Heart right ventricle (tissue), 16 donors: Measurements from ENCODE around the gene CCDC192. TPM values are rescaled to one million over a fixed set of nuclear protein-coding genes. Genes with fewer than 3 reads are reported as not detected.
A peak's percentile ranks its signal among the peaks of the same experiment; 100 is the strongest.

Source experiments
- ATAC-seq, 8 donors: fragments of 200-7000 bp; cut with Tn5 transposase; one replicate each; pipeline ENCODE4 v1.9.1; 2020; ENCODE audit warnings: mild to moderate bottlenecking in 8 of 8, moderate library complexity in 8 of 8, moderate number of reproducible peaks in 1 of 8
- DNase-seq, 2 donors: peaks; one replicate each; pipeline ENCODE4 v3.0.0-alpha.2; 2020
- H3K27ac ChIP-seq, 10 donors: fragments of 200-600 bp; sonication (generic) in 2 of 10; one replicate each; pipeline versions ENCODE4 v1.5.0 to v1.8.0; 2020 to 2022; ENCODE audit warnings: mild to moderate bottlenecking in 3 of 10
- H3K27me3 ChIP-seq, 7 donors: fragments of 200-600 bp; one replicate each; pipeline ENCODE4 v1.8.0; 2021 to 2022; ENCODE audit warnings: mild to moderate bottlenecking in 2 of 7
- H3K36me3 ChIP-seq, 9 donors: fragments of 200-600 bp; sonication (generic) in 1 of 9; one replicate each; pipeline versions ENCODE4 v1.5.0 to v1.8.0; 2020 to 2022; ENCODE audit warnings: mild to moderate bottlenecking in 2 of 9
- H3K4me1 ChIP-seq, 9 donors: fragments of 200-600 bp; sonication (generic) in 1 of 9; one replicate each; pipeline versions ENCODE4 v1.5.0 to v1.8.0; 2020 to 2022; ENCODE audit warnings: mild to moderate bottlenecking in 4 of 9
- H3K4me3 ChIP-seq, 10 donors: fragments of 200-600 bp; sonication (generic) in 2 of 10; one replicate each; pipeline versions ENCODE4 v1.5.0 to v1.8.0; 2020 to 2022; ENCODE audit warnings: mild to moderate bottlenecking in 7 of 10, moderate library complexity in 2 of 10
- H3K9me3 ChIP-seq, 11 donors: fragments of 200-600 bp in 10 of 11; sonication (generic) in 2 of 11; one replicate each; pipeline versions ENCODE4 v1.5.0 to v1.8.0; 2013 to 2022; ENCODE audit warnings: mild to moderate bottlenecking in 2 of 11, control low read depth in 1 of 11, moderate library complexity in 1 of 11
- CTCF ChIP-seq, 9 donors: fragments of 200-600 bp; sonication (generic) in 2 of 9; IDR thresholded peaks; one replicate each; pipeline versions ENCODE4 v1.5.0 to v1.8.0; 2021 to 2022; ENCODE audit warnings: antibody characterized with exemption in 9 of 9, mild to moderate bottlenecking in 5 of 9, moderate library complexity in 1 of 9
- WGBS, 2 donors: extraction: QIAGEN DNeasy Blood & Tissue Kit; methylation state at CpG; one replicate each; pipeline ENCODE4 v1.1.7; 2013; ENCODE audit warnings: inconsistent platforms in 1 of 2; 5-methylcytosine and 5-hydroxymethylcytosine counted together
- intact Hi-C, 10 donors: fragments of 100-400 bp; cut with DNase I; formaldehyde crosslinking; loops; one replicate each; pipeline versions ENCODE4 v1.11.1 to v1.14.2; 2022
- polyA plus RNA-seq, 2 donors: library from polyadenylated mRNA; stranded (reverse); fragments of 200-250 nt; gene quantifications; one replicate each; pipeline ENCODE4 v1.2.3, GENCODE V29; 2013
- total RNA-seq, 10 donors: library from RNA; stranded (reverse); fragmentation: NEBNext Ultra II Directional in 3 of 10; extraction: Animal tissue kit (Norgen Biotek cat#: 25700) in 3 of 10; gene quantifications; one replicate each; pipeline versions ENCODE4 v1.2.1 to v1.2.4, GENCODE V29; 2021 to 2023
- donor health status: Arrhythmogenic right ventricular cardiomyopathy.
- donor health status: ischemic (EF 13 %, LVEDD 7.1; RV severe dilation, severe dysfunction).
- donor health status: healthy with polysubstance abuse.
- donor health status: DM: no; HTN: yes; CAD: no.
- donor health status: DM: no; HTN: no; CAD: no.
- donor health status: ischemic (EF 25% LVEDD 6.9; RV normal size, moderate dysfunction).
- donor health status: ischemic (EF 25% LVEDD 5.7; RV mildly dilated, moderate dysfunction).
- donor health status: healthy.
- donor health status: DM: yes; HTN: yes; CAD: no.
- donor health status: Ischemic cardiomyopathy.
- donor health status: ischemic (EF 35%, LVEDD 5.7; RV mildly dilated, moderate dysfunction).
- donor health status: nonischemic (EF 11% LVEDD 7.7; RV severe dilation, severe dysfunction).
- donor health status: DM: yes; HTN: yes; CAD: no.
- donor health status: PGD.
- donor health status: ischemic (EF 29% LVEDD 5.4; RV normal size, mild dysfunction).
- donor health status: nonischemic (EF 23%, LVEDD 6.1; RV moderate dilation, normal function).

CCDC192 gene
- total and polyA plus RNA-seq, 12 donors: 0.13 to 0.76 (median 0.33) TPM; not detected in 8

GRCh38 chr5:127893232-127893631 lies 190.0 kb downstream of the CCDC192 start:
- Histone ChIP-seq H3K27ac (peak overlapping the region in 4 of 10 donors; percentile 9 to 57 (median 28)), H3K9me3 (no peaks in the 10 kb centered on the region), H3K4me1 (peaks cover 0 to 24% (median 14%) of the 10 kb centered on the region in 9 donors), H3K4me3 (no peak overlapping the region), H3K36me3 (no peaks in the 10 kb centered on the region), H3K27me3 (no peaks in the 10 kb centered on the region)
- no peak for TF ChIP-seq CTCF (IDR thresholded peaks at IDR 0.05)
- intact Hi-C loops: loop anchor here in 1 of 10 donors (5.0 kb wide), 1 partner anchor 69 kb away; no protein-coding TSS in a partner anchor
- DNase-seq (no peak), ATAC-seq (peak in 1 of 8 donors; percentile 16)
- WGBS, 2 donors: 69 to 74% methylated on average over 2 of the region's 2 CpGs

GRCh38 chr5:127894461-127894860 lies 191.3 kb downstream of the CCDC192 start:
- Histone ChIP-seq H3K4me1 (peaks cover 0 to 21% (median 14%) of the 10 kb centered on the region in 9 donors), H3K36me3 (no peaks in the 10 kb centered on the region), H3K4me3 (no peak overlapping the region), H3K9me3 (no peaks in the 10 kb centered on the region), H3K27me3 (no peaks in the 10 kb centered on the region), H3K27ac (no peak overlapping the region)
- no peak for ATAC-seq
- no peak for TF ChIP-seq CTCF (IDR thresholded peaks at IDR 0.05)
- DNase-seq: no peak
- WGBS, 2 donors: 98 to 99% methylated on average over 5 of the region's 5 CpGs
- intact Hi-C loops: loop anchor here in 1 of 10 donors (5.0 kb wide), 1 partner anchor 68 kb away; no protein-coding TSS in a partner anchor

GRCh38 chr5:127898551-127899213 lies 195.5 kb downstream of the CCDC192 start:
- no peak for DNase-seq
- H3K4me1 ChIP-seq: no peaks in the 10 kb centered on the region
- intact Hi-C loops: no loop called here
- no peak overlapping the region for H3K27ac ChIP-seq
- H3K27me3 ChIP-seq: no peaks in the 10 kb centered on the region
- no peaks in the 10 kb centered on the region for H3K9me3 ChIP-seq
- no peak for TF ChIP-seq CTCF (IDR thresholded peaks at IDR 0.05)
- WGBS, 2 donors: 91 to 95% methylated on average over 4 of the region's 4 CpGs
- H3K4me3 ChIP-seq: no peak overlapping the region
- H3K36me3 ChIP-seq: no peaks in the 10 kb centered on the region
- ATAC-seq: no peak

- H3K9me3 ChIP-seq: no peaks in the 10 kb centered on the region
- intact Hi-C loops: no loop called here
- ATAC-seq: no peak
- H3K27ac ChIP-seq: no peak overlapping the region
- no peak for DNase-seq
- no peaks in the 10 kb centered on the region for H3K36me3 ChIP-seq
- no peak for TF ChIP-seq CTCF (IDR thresholded peaks at IDR 0.05)
- H3K4me1 ChIP-seq: no peaks in the 10 kb centered on the region
- H3K27me3 ChIP-seq: no peaks in the 10 kb centered on the region
- no peak overlapping the region for H3K4me3 ChIP-seq
- WGBS, 2 donors: 56 to 63% methylated on average over 2 of the region's 2 CpGs
Measured at GRCh38 chr5:127899214-127899610, 196.0 kb downstream of the CCDC192 start.
